ENCODE measurements around the gene TUBB3.

TUBB3 gene

DNA sequence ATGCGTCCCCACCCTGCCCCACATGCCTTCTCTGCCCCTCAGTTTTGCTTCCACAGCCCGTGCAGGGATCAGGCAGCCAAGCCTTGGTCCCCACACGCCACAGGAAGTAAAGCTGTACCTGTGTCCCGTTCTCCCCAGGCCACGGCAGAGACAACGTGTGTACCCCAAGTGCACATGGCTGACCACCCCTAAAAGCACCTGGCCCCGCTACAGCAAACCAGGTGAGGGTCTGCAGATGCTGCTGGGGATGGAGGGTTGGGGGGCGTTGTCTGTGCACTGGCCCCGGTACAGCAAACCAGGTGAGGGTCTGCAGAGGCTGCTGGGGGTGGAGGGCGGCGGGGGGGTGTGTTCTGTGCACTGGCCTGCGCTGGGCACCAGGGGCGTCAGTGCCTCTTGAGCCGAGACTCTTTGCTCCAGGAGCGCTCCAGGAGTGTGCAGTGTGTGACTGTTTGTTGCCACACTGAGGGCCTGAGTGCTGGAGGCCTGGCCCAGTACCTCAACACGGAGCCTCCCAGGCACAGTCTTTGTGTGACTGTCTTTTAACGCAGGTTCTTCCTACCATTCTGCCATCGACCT, 31.0 kb upstream of the TUBB3 start:
- H3K27me3 ChIP-seq (ENCODE audit: control insufficient read depth, insufficient read depth, low read length) = no peaks in the 10 kb centered on the region
- H3K9ac ChIP-seq (ENCODE audit: low read depth, low read length) = no peak overlapping the region
- peaks cover 47% of the 10 kb centered on the region for H3K36me3 ChIP-seq (ENCODE audit: control insufficient read depth, insufficient read depth, low read length)
- H3K4me3 ChIP-seq (ENCODE audit: low read depth, low read length) = no peak overlapping the region
- no peaks in the 10 kb centered on the region for H3K9me3 ChIP-seq (ENCODE audit: control insufficient read depth, insufficient read depth, low read length)
- H3K4me1 ChIP-seq (ENCODE audit: control insufficient read depth, insufficient read depth, low read length) = no peaks in the 10 kb centered on the region

DNA sequence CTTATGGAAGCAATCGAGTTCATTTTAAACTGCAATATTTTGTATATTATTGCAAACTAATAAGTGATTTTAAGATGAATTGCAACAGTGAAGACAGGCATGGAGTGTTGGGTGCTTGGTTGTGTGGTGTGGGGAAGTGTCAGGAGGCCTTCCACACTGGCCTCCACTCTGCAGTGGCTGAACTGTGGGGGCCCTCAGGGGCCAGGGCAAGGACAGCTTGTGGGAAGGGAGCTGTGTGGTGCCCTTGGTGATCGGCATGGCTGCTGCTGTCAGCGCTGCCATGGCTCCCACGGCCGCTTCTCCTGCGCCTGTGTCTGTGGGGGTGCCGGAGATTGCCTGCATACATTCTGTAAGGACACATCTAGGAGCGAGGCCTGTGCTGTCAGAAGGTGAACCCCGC, 30.5 kb upstream of the TUBB3 start:
- Histone ChIP-seq H3K9me3 (ENCODE audit: control insufficient read depth, insufficient read depth, low read length) (no peaks in the 10 kb centered on the region), H3K27me3 (ENCODE audit: control insufficient read depth, insufficient read depth, low read length) (no peaks in the 10 kb centered on the region), H3K4me1 (ENCODE audit: control insufficient read depth, insufficient read depth, low read length) (no peaks in the 10 kb centered on the region), H3K4me3 (ENCODE audit: low read depth, low read length) (no peak overlapping the region), H3K9ac (ENCODE audit: low read depth, low read length) (no peak overlapping the region), H3K36me3 (ENCODE audit: control insufficient read depth, insufficient read depth, low read length) (peaks cover 44% of the 10 kb centered on the region)

DNA sequence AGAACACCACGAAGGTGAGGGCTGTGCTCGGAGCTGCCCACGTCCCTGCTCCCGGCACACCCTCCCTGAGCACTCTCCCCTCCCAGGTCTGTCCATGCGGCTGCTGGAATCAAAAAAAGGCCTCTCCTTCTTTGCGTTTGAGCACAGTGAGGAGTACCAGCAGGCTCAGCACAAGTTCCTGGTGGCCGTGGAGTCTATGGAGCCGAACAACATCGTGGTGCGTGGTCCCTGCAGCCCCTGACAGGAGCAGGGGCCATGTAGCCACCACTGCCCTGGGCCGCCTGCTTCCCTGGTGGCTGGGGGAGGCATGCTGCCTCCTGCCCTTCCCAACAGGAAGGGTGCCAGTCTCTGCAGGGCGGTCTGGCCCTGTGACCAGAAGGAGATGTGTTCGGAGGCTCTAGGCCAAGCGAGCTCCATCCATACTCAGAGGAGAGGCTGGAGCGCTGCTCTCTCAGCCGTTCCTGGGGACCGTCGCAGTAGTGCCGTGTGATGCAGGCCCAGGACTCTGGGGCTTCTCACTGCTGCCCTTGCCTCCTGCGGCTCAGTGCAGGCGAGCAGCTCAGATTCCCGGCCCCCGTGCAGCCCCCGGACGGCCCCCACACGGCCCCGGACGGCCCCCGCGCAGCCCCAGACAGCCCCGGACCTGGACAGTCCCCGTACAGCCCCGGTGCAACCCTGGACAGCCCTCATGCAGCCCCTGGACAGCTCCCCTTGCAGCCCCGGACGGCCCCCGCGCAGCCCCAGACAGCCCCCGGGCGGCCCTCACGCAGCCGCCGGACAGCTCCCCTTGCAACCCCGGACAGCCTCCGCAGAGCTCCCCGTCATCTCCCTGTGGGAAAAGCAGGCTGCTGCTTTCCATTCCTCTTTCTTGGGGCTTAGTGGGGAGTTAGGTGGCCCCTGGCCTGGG, 29.2 kb upstream of the TUBB3 start:
- H3K36me3 ChIP-seq (ENCODE audit: control insufficient read depth, insufficient read depth, low read length) = peaks cover 46% of the 10 kb centered on the region
- no peak overlapping the region for H3K4me3 ChIP-seq (ENCODE audit: low read depth, low read length)
- H3K27me3 ChIP-seq (ENCODE audit: control insufficient read depth, insufficient read depth, low read length) = no peaks in the 10 kb centered on the region
- no peak overlapping the region for H3K9ac ChIP-seq (ENCODE audit: low read depth, low read length)
- no peaks in the 10 kb centered on the region for H3K9me3 ChIP-seq (ENCODE audit: control insufficient read depth, insufficient read depth, low read length)
- H3K4me1 ChIP-seq (ENCODE audit: control insufficient read depth, insufficient read depth, low read length) = no peaks in the 10 kb centered on the region

DNA sequence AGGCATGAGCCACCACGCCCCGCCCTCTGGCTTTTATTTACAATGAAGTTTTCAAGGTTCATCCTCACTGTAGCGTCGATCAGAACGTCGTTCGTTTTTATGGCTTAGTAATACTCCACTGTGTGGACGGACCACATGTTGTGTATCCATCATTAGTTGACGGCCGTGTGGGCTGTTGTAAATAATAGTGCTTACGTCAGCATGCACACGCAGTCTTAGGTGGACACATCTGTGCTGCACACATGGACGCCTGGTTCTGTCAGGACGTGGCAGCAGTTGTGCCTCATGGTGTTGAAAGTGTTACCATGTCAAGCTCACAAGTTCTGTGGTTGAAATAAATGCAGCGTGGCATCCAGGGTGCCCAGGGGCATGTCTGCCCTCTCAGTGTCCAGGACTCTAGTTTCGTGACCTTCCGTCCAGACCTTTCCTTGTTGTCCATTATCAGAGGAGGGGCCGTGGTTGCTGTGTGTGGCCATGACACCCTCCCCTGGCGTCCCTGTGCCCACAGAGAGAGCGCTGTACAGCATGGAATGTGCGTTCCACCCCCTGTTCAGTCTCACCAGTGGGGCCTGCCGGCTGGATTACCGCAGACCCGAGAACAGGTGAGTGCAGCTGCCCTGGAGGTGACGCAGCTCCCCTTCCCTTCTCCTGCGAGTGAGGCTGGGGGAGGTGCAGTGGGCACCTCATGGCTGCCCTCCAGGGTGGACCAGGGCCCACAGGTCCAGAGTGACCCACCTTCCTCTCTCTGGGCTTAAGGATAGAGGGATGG, 27.5 kb upstream of the TUBB3 start:
- Histone ChIP-seq H3K4me1 (ENCODE audit: control insufficient read depth, insufficient read depth, low read length) (no peaks in the 10 kb centered on the region), H3K36me3 (ENCODE audit: control insufficient read depth, insufficient read depth, low read length) (peaks cover 58% of the 10 kb centered on the region)

DNA sequence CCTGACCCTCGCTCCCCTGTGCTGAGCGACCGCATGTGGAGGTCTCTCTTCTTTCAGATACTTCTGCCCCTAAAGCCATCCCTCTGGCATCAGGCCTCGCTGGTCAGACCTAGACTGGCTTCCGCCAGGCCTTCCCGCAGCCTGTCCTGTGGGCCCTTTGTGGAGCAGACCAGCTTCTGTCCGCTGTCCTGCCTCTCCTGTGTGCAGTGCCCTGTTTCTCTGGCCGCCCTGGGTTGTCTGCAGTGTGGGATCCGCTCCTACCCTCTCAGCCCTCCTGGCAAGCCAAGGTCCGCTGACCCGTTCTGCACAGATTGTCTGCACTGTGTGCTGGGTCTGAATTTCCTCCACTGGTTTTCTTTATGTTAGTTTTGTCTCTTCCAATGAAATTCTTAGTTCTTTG, 25.9 kb upstream of the TUBB3 start:
- H3K9ac ChIP-seq (ENCODE audit: low read depth, low read length) = no peak overlapping the region
- no peaks in the 10 kb centered on the region for H3K27me3 ChIP-seq (ENCODE audit: control insufficient read depth, insufficient read depth, low read length)
- no peak overlapping the region for H3K4me3 ChIP-seq (ENCODE audit: low read depth, low read length)
- peaks cover 53% of the 10 kb centered on the region for H3K36me3 ChIP-seq (ENCODE audit: control insufficient read depth, insufficient read depth, low read length)
- H3K9me3 ChIP-seq (ENCODE audit: control insufficient read depth, insufficient read depth, low read length) = no peaks in the 10 kb centered on the region
- H3K4me1 ChIP-seq (ENCODE audit: control insufficient read depth, insufficient read depth, low read length) = no peaks in the 10 kb centered on the region

More for the DNA sequence above, 27.5 kb upstream of the TUBB3 start:
- H3K9ac ChIP-seq (ENCODE audit: low read depth, low read length) = no peak overlapping the region
- H3K9me3 ChIP-seq (ENCODE audit: control insufficient read depth, insufficient read depth, low read length) = no peaks in the 10 kb centered on the region
- no peak overlapping the region for H3K4me3 ChIP-seq (ENCODE audit: low read depth, low read length)
- no peaks in the 10 kb centered on the region for H3K27me3 ChIP-seq (ENCODE audit: control insufficient read depth, insufficient read depth, low read length)

DNA sequence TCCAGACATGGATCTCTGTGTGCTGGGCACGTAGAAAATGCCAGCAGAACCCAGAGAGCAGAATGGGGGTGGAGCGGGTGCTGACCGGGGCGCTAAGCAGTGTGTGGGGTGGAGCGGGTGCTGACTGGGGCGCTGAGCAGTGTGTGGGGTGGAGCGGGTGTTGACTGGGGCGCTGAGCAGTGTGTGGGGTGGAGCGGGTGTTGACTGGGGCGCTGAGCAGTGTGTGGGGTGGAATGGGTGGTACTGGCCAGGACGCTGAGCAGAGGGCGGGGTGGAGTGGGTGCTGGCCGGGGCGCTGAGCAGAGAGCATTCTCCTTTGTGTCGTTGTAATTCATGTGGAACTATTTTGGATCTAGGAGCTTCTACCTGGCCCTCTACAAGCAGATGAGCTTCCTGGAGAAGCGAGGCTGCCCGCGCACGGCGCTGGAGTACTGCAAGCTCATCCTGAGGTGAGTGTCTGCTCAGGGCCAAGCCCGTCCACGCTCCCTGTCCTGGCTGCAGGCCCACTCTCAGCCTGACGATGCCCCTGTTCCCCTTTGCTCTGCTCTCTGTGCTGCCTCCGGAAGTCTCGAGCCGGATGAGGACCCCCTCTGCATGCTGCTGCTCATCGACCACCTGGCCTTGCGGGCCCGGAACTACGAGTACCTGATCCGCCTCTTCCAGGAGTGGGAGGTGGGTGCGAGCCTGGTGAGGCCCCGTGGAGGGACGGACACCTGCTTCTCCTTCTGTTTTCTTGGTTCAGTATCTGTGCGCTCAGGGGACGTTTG, 24.8 kb upstream of the TUBB3 start:
- H3K4me1 ChIP-seq (ENCODE audit: control insufficient read depth, insufficient read depth, low read length) = no peaks in the 10 kb centered on the region
- no peak overlapping the region for H3K4me3 ChIP-seq (ENCODE audit: low read depth, low read length)
- no peaks in the 10 kb centered on the region for H3K27me3 ChIP-seq (ENCODE audit: control insufficient read depth, insufficient read depth, low read length)
- no peak overlapping the region for H3K9ac ChIP-seq (ENCODE audit: low read depth, low read length)
- no peaks in the 10 kb centered on the region for H3K9me3 ChIP-seq (ENCODE audit: control insufficient read depth, insufficient read depth, low read length)
- H3K36me3 ChIP-seq (ENCODE audit: control insufficient read depth, insufficient read depth, low read length) = peaks cover 50% of the 10 kb centered on the region

DNA sequence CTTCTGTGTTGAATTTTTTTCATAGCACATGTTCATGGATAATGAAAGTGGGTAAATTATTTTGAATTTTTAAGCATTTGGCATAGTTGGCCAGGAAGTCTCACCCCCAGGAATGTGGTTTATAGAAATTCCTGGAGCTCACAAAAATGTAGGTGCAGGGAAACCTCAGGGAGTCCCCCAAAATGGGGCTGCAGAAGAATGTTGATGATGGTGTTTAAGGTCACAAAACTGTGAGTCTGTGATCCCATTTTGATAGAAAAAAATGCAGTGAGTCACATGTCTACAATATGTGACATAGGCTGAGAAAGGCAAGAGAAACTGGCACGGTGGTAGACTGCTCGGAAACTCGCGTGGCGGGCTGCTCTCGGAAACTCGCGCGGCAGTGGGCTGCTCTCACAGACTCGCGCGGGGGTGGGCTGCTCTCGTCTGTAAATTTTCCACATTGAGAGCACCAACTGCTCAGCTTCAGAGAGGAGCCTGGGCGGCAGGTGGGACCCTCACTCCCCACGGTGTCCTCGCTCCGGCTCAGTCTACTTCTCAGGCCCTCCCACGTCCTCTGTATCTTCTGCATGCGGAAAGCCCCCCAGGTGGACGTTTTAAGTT, 23.2 kb upstream of the TUBB3 start:
- H3K27me3 ChIP-seq (ENCODE audit: control insufficient read depth, insufficient read depth, low read length) = no peaks in the 10 kb centered on the region
- no peak overlapping the region for H3K9ac ChIP-seq (ENCODE audit: low read depth, low read length)
- H3K36me3 ChIP-seq (ENCODE audit: control insufficient read depth, insufficient read depth, low read length) = peaks cover 58% of the 10 kb centered on the region
- H3K4me1 ChIP-seq (ENCODE audit: control insufficient read depth, insufficient read depth, low read length) = no peaks in the 10 kb centered on the region
- no peaks in the 10 kb centered on the region for H3K9me3 ChIP-seq (ENCODE audit: control insufficient read depth, insufficient read depth, low read length)
- no peak overlapping the region for H3K4me3 ChIP-seq (ENCODE audit: low read depth, low read length)

DNA sequence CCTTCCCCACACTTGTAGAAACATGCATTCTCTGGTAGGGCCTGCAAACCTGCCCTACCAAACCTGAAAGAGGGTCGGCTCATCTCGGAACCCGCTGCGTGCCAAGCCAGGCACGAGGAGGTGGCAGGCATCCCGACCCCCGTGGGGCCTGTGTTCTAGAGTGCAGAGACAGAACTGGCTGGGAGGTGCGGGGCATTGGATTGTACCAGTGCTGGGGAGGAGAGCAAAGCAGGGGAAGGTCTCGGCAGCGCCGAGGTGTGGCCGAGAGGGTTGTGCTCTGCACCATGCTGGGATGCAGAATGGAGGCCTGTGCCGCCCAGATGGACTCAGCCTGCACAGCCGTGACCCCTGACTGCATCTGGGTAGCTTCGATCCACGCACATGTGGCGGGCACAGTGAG, 22.3 kb upstream of the TUBB3 start:
- Histone ChIP-seq H3K27me3 (ENCODE audit: control insufficient read depth, insufficient read depth, low read length) (no peaks in the 10 kb centered on the region), H3K9me3 (ENCODE audit: control insufficient read depth, insufficient read depth, low read length) (no peaks in the 10 kb centered on the region), H3K36me3 (ENCODE audit: control insufficient read depth, insufficient read depth, low read length) (peaks cover 61% of the 10 kb centered on the region), H3K9ac (ENCODE audit: low read depth, low read length) (no peak overlapping the region), H3K4me1 (ENCODE audit: control insufficient read depth, insufficient read depth, low read length) (no peaks in the 10 kb centered on the region), H3K4me3 (ENCODE audit: low read depth, low read length) (no peak overlapping the region)

DNA sequence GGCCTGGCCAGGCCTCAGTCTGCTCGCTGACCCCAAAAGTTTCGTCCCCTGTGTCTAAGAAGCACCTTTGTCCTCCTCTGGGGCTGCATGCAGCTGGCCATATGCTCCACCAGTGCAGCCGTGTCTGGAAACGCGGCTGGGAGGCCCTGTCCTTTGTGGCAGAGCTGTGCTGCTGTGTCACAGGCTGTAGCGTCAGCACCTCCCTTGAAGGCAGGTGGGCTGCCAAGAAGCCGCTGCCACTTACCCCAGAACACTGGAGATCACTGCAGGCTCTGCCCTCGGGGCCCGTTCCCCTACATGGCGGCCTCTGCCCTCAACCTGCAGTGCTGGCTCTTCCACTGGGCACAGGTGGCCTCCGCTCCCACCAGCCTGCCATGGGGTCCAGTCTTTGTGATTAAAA, 20.2 kb upstream of the TUBB3 start:
- H3K9me3 ChIP-seq (ENCODE audit: control insufficient read depth, insufficient read depth, low read length) = no peaks in the 10 kb centered on the region
- no peaks in the 10 kb centered on the region for H3K4me1 ChIP-seq (ENCODE audit: control insufficient read depth, insufficient read depth, low read length)
- peaks cover 69% of the 10 kb centered on the region for H3K36me3 ChIP-seq (ENCODE audit: control insufficient read depth, insufficient read depth, low read length)
- H3K9ac ChIP-seq (ENCODE audit: low read depth, low read length) = no peak overlapping the region
- H3K4me3 ChIP-seq (ENCODE audit: low read depth, low read length) = no peak overlapping the region
- no peaks in the 10 kb centered on the region for H3K27me3 ChIP-seq (ENCODE audit: control insufficient read depth, insufficient read depth, low read length)

DNA sequence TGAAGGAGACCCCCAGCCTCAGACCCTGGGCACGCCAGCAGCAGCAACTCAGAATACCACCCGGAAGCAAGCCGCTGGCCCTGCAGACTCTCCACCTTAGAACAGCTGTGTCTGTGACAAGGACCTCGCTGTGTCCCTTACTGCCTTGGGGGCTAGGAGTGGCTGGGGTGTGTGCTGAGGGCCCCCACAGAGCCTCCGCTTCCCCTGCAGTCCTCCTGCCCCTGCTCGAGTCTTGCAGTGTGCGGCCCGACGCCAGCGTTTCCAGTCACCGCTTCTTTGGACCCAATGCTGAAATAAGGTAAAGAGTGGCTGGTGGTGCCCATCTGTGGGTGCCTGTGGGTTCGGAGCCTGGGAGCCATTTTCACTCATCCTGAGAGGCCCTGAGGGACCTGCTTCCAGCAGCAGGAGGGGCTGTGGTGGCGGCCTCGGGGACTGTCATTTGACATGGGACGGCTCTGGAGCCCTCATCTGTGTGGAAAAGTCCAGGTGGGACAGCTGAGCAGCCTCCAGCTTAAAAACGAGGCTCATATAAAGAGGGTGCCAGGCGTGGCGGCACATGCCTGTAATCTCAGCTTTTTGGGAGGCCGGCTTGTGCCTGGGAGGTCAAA, 19.1 kb upstream of the TUBB3 start:
- no peaks in the 10 kb centered on the region for H3K27me3 ChIP-seq (ENCODE audit: control insufficient read depth, insufficient read depth, low read length)
- H3K4me1 ChIP-seq (ENCODE audit: control insufficient read depth, insufficient read depth, low read length) = no peaks in the 10 kb centered on the region
- peaks cover 70% of the 10 kb centered on the region for H3K36me3 ChIP-seq (ENCODE audit: control insufficient read depth, insufficient read depth, low read length)
- H3K9ac ChIP-seq (ENCODE audit: low read depth, low read length) = no peak overlapping the region
- no peak overlapping the region for H3K4me3 ChIP-seq (ENCODE audit: low read depth, low read length)
- no peaks in the 10 kb centered on the region for H3K9me3 ChIP-seq (ENCODE audit: control insufficient read depth, insufficient read depth, low read length)

Data from iPS-15b (cell line).